ELF-1 (cell line): Measurements from ENCODE around the gene DHRS11.

Experiments
- DNase-seq: peaks from one replicate; pipeline ENCODE4 v3.0.0-alpha.2; 2016; ENCODE audit warnings: low read depth, low spot score

DHRS11 gene

DNA sequence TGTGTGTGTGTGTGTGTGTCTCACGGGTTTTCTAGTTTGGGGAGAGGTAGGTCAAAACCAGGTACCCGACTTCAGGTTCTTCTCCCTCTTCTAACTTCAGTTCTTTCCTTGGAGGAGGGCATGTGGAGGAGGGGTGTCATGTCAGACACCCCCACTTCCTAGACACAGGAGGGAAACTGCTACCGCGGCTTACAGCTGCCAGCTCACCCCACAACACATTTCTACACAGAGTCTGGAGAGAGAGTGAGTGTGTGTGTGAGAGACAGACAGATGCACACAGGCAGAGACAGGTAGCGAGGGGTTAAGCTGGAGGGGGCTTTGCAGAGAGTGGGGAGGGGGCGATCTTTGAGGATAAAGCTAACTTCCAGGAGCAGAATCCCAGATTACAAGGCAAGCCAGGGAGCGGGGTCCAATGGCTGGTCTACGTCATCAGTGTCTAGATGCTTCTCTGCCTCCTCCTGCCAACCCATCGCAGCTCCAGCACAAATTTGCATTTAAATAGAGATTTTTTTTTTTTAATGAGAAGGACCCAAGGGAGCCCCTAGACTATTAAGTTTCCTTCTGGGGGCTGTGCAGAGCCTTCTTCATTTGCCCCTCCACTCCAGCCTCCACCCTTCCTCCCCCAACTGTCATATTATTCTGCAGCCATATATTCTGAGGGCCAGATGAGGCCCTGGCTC lies 58.6 kb downstream of the DHRS11 start:
- no peak for DNase-seq
